GM21367 (cell line): ENCODE data around the gene FLNC.

Experiments
- ATAC-seq: cut with Tn5 transposase; IDR thresholded peaks from one replicate; pipeline ENCODE4 v1.9.1; 2021; ENCODE audit not compliant: unreplicated experiment

The FLNC gene

DNA sequence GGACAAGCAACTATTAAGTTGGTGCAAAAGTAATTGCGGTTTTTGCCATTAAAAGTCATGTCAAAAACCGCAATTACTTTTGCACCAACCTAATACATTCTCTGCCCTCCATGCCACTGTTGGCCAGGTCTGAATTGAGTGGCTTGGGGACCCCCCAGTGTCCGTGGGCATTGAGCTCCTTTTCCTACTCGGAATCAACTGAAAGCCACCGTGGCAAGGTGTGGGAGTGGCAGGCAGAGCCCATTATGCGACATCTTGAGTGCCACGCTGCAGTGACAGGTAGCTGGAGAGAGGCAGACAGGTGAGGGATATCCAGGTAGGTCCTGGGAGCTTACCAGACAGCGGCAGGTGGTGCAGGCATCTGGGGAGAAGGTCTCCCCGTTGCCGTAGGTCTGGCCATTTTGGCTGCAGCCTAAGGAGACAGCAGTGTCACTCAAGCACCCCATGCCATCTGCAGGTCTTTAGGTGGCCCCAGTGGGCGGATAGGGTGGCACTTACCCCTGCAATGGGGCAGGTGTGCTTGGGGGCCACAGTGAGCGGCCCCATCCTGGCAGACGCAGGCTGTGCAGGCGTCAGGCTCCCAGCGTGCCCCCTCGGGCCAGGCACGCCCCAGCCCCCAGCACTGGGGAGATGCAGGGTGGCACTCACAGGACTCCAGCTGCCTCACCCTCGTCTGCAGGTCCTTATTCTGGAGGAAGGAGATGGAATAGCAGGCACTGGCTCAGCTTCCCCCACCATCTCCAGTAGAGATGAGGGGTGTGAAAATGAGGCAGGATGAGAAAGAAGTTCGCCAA, 76.8 kb downstream of the FLNC start:
- ATAC-seq = no peak
